Endothelial cell of umbilical vein (primary cell): ENCODE results near the gene SPTB. TPM values are rescaled to one million over a fixed set of nuclear protein-coding genes. Genes with fewer than 3 reads are reported as not detected.

Source experiments
- BruUV-seq: library from RNA; stranded (reverse); fragments of 400-500 nt; replicated peaks from 2 replicates; lab custom pipeline; 2021; lab: Mats Ljungman, UMichigan
- CTCF ChIA-PET: fragments of 300-600, 350-600 bp; sonication (Branson Sonifier 250); formaldehyde crosslinking; loops from one replicate; lab custom pipeline; 2021; ENCODE audit warnings: antibody characterized with exemption, inconsistent platforms; lab: Charles Lee
- POLR2A ChIA-PET: fragments of 300-600, 350-600 bp; sonication (Branson Sonifier 250); formaldehyde crosslinking; loops from one replicate; lab custom pipeline; 2021; ENCODE audit warnings: antibody characterized with exemption, inconsistent platforms; lab: Charles Lee
- DNase-seq: peaks from one replicate; pipeline ENCODE4 v3.0.0-alpha.2; 2011; ENCODE audit warnings: low read depth, low spot score
- FAIRE-seq: peaks from 2 replicates; lab custom pipeline; 2011; peaks lifted over from hg19 to GRCh38; lab: Jason Lieb, UNC
- H2AFZ ChIP-seq: 2 replicates; pipeline ENCODE4 v1.6.0; 2012; ENCODE audit warnings: low read depth, low read length, control low read depth, inconsistent platforms
- H3K27ac ChIP-seq: 2 replicates; pipeline ENCODE4 v1.5.1; 2011; ENCODE audit warnings: low read depth, mild to moderate bottlenecking, control low read depth, low read length, moderate library complexity; ENCODE audit not compliant: insufficient read depth
- H3K27me3 ChIP-seq, 2 experiments: 2 replicates each; pipeline versions ENCODE4 v1.6.0 to v1.6.1; 2011; ENCODE audit warnings: low read length in 2 of 2, mixed read lengths in 1 of 2; ENCODE audit not compliant: control insufficient read depth in 2 of 2, insufficient read depth in 2 of 2
- H3K36me3 ChIP-seq, 2 experiments: 2 replicates in 1 of 2; 3 replicates in 1 of 2; pipeline ENCODE4 v1.5.1; 2011; ENCODE audit warnings: low read length in 2 of 2, mild to moderate bottlenecking in 1 of 2, moderate library complexity in 1 of 2; ENCODE audit not compliant: control insufficient read depth in 2 of 2, insufficient read depth in 2 of 2; ENCODE audit errors: extremely low read depth in 1 of 2
- H3K4me1 ChIP-seq: 3 replicates; pipeline ENCODE4 v1.5.1; 2011; ENCODE audit warnings: mild to moderate bottlenecking, low read length; ENCODE audit not compliant: control insufficient read depth, insufficient read depth; ENCODE audit errors: extremely low read depth
- H3K4me2 ChIP-seq: 2 replicates; pipeline ENCODE4 v1.6.1; 2011; ENCODE audit warnings: low read length, control low read depth, mixed read lengths; ENCODE audit not compliant: insufficient read depth
- H3K4me3 ChIP-seq, 3 experiments: fragments of 200-600 bp in 1 of 3; sonication (generic), shearing (Covaris generic) in 1 of 3; replicated peaks in 1 of 3; 2 replicates each; pipeline ENCODE4 v1.5.1; 2011 to 2016; ENCODE audit warnings: control low read depth in 3 of 3, low read length in 3 of 3, mild to moderate bottlenecking in 2 of 3, inconsistent platforms in 1 of 3, low read depth in 1 of 3, moderate library complexity in 1 of 3; ENCODE audit not compliant: insufficient read depth in 1 of 3
- H3K79me2 ChIP-seq: 2 replicates; pipeline ENCODE4 v1.6.0; 2012; ENCODE audit warnings: low read length, inconsistent platforms; ENCODE audit not compliant: control insufficient read depth, insufficient read depth
- H3K9ac ChIP-seq: replicated peaks from 2 replicates; pipeline ENCODE3; 2011; ENCODE audit warnings: low read length, control low read depth; ENCODE audit not compliant: insufficient read depth; ENCODE audit errors: extremely low read depth
- H3K9me1 ChIP-seq: replicated peaks from 3 replicates; pipeline ENCODE4 v1.6.0; 2011; ENCODE audit warnings: mild to moderate bottlenecking, low read length; ENCODE audit not compliant: control insufficient read depth, insufficient read depth; ENCODE audit errors: extremely low read depth
- H3K9me3 ChIP-seq: replicated peaks from 2 replicates; pipeline ENCODE4 v1.5.1; 2012; ENCODE audit warnings: low read length, inconsistent platforms; ENCODE audit not compliant: control insufficient read depth, insufficient read depth
- H4K20me1 ChIP-seq: replicated peaks from 2 replicates; pipeline ENCODE3; 2011; ENCODE audit warnings: mild to moderate bottlenecking, low read length; ENCODE audit not compliant: control insufficient read depth, insufficient read depth; ENCODE audit errors: extremely low read depth
- EZH2 ChIP-seq: IDR thresholded peaks from 2 replicates; pipeline ENCODE4 v1.6.1; 2012; ENCODE audit warnings: borderline replicate concordance, low read depth, mild to moderate bottlenecking, moderate library complexity, low read length, inconsistent platforms; ENCODE audit not compliant: severe bottlenecking
- FOS ChIP-seq: IDR thresholded peaks from 2 replicates; pipeline ENCODE4 v1.6.1; 2011; ENCODE audit warnings: mild to moderate bottlenecking, low read length, moderate library complexity, borderline replicate concordance; ENCODE audit not compliant: insufficient read depth
- GATA2 ChIP-seq: IDR thresholded peaks from 2 replicates; pipeline ENCODE4 v1.7.0; 2011; ENCODE audit warnings: low read depth, mild to moderate bottlenecking, moderate library complexity, mixed read lengths, low read length; ENCODE audit not compliant: insufficient read length, insufficient read depth
- JUN ChIP-seq: IDR thresholded peaks from 2 replicates; pipeline ENCODE4 v1.6.1; 2011; ENCODE audit warnings: borderline replicate concordance, low read depth; ENCODE audit not compliant: insufficient read length, insufficient read depth
- MYC ChIP-seq: IDR thresholded peaks from one replicate; pipeline ENCODE4 v1.6.1; 2011; ENCODE audit warnings: mild to moderate bottlenecking, low read depth, low read length
- POLR2A ChIP-seq: IDR thresholded peaks from 2 replicates; pipeline ENCODE4 v1.6.1; 2012; ENCODE audit warnings: low read depth, mild to moderate bottlenecking, control low read depth, low read length
- POLR2AphosphoS5 ChIP-seq: IDR thresholded peaks from 2 replicates; pipeline ENCODE4 v1.6.1; 2012; ENCODE audit warnings: low read depth, mild to moderate bottlenecking, control low read depth, low read length, moderate library complexity; ENCODE audit not compliant: insufficient read depth
- dilution Hi-C: fragments of 300-500 bp; cut with MboI; formaldehyde crosslinking; loops from one replicate; pipeline ENCODE4 v1.15.0; 2019; ENCODE audit warnings: low sequenced_read_pairs; ENCODE audit not compliant: extremely low pct_ligation_motif_present
- intact Hi-C: fragments of 100-400 bp; cut with micrococcal nuclease; formaldehyde crosslinking; loops from one replicate; pipeline ENCODE4 v1.10.0; 2022
- polyA plus RNA-seq, 4 experiments: library from polyadenylated mRNA; depleted of rRNA in 3 of 4; stranded (reverse) in 3 of 4; unstranded in 1 of 4; fragments of >200 nt; gene quantifications; 2 replicates each; pipeline versions ENCODE4 v1.2.1 to v1.2.3, GENCODE V29; 2011 to 2012; ENCODE audit warnings: missing spikeins in 1 of 4
- total RNA-seq: library from RNA; stranded (reverse); gene quantifications from 2 replicates; pipeline ENCODE4 v1.2.3, GENCODE V29; 2021
- TF ChIP-seq, protein P1 (sequence below), 2 donors: IDR thresholded peaks; 1 replicate in 1 of 2; 2 replicates in 1 of 2; pipeline ENCODE4 v1.5.1; 2011; ENCODE audit warnings: low read length in 2 of 2, mild to moderate bottlenecking in 2 of 2, moderate library complexity in 2 of 2, control low read depth in 1 of 2, inconsistent platforms in 1 of 2, low read depth in 1 of 2; ENCODE audit not compliant: insufficient read depth in 1 of 2; ENCODE audit errors: extremely low read depth in 1 of 2
- TF ChIP-seq, protein P2 (sequence below): IDR thresholded peaks from 2 replicates; pipeline ENCODE4 v1.6.1; 2011; ENCODE audit not compliant: insufficient read depth, insufficient read length

SPTB gene
- total and polyA plus RNA-seq, 2 donors (not counting 3 experiments of a cell fraction or from before 2014, with no cell fraction given) = 0.03 to 0.07 TPM

DNA sequence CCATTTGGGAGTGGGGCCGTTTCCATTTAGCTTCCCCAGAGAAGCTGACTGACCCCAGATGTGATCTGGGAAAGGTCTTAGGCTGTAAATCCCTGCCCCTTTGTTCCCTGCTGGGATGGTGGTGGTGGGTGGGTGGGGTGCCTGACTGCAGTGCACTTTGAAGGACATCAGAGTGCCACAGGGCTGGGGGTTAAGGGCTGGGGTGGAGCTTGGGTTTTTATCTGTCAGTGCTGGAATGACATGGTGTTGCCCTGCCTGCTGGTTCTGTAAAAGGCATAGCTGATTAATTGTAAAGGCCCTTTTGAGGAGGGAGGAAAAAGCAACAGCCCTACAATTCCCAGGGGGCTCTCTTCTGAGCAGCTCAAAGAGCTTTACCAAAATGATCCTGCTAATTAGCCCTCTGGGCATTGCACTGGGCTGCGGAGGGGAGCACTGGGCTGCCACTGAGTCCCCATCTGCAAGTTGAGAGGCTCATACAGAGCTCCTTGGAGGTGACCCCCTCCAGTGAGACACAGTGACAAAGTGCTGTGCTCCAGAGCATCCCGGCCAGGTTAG lies 154.4 kb downstream of the SPTB start:
- no peaks in the 10 kb centered on the region for H3K9me1 ChIP-seq
- peaks cover 8% of the 10 kb centered on the region for H3K4me1 ChIP-seq
- H2AFZ ChIP-seq = no peak overlapping the region
- H3K4me3 ChIP-seq = no peak overlapping the region
- no peaks in the 10 kb centered on the region for H3K9me3 ChIP-seq
- DNase-seq (no peak), FAIRE-seq (no peak)
- dilution Hi-C loops = no loop called here
- no peak overlapping the region for H3K9ac ChIP-seq
- no peaks in the 10 kb centered on the region for H3K27me3 ChIP-seq
- TF ChIP-seq GATA2 = no peak
- no peak for TF ChIP-seq FOS
- TF ChIP-seq POLR2A = no peak
- TF ChIP-seq MYC = no peak
- TF ChIP-seq JUN = no peak
- no peak for TF ChIP-seq EZH2
- TF ChIP-seq, protein P1, sequence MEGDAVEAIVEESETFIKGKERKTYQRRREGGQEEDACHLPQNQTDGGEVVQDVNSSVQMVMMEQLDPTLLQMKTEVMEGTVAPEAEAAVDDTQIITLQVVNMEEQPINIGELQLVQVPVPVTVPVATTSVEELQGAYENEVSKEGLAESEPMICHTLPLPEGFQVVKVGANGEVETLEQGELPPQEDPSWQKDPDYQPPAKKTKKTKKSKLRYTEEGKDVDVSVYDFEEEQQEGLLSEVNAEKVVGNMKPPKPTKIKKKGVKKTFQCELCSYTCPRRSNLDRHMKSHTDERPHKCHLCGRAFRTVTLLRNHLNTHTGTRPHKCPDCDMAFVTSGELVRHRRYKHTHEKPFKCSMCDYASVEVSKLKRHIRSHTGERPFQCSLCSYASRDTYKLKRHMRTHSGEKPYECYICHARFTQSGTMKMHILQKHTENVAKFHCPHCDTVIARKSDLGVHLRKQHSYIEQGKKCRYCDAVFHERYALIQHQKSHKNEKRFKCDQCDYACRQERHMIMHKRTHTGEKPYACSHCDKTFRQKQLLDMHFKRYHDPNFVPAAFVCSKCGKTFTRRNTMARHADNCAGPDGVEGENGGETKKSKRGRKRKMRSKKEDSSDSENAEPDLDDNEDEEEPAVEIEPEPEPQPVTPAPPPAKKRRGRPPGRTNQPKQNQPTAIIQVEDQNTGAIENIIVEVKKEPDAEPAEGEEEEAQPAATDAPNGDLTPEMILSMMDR (IDR thresholded peaks at IDR 0.05; ENCODE audit: extremely low read depth in 1 of 2, insufficient read depth in 1 of 2, low read depth in 1 of 2, low read length in 2 of 2) = no peak
- no peak for TF ChIP-seq POLR2AphosphoS5
- TF ChIP-seq, protein P2, sequence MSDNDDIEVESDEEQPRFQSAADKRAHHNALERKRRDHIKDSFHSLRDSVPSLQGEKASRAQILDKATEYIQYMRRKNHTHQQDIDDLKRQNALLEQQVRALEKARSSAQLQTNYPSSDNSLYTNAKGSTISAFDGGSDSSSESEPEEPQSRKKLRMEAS = no peak
- H4K20me1 ChIP-seq = no peaks in the 10 kb centered on the region
- no TSS peak for BruUV-seq
- H3K79me2 ChIP-seq = no peaks in the 10 kb centered on the region
- POLR2A ChIA-PET = no interaction called here
- H3K27ac ChIP-seq = no peak overlapping the region
- CTCF ChIA-PET = interaction anchor here (1.5 kb wide), 1 partner anchor 39 kb away, joined by 3 read pairs; no protein-coding TSS in a partner anchor
- no peaks in the 10 kb centered on the region for H3K36me3 ChIP-seq
- H3K4me2 ChIP-seq = no peak overlapping the region
- intact Hi-C loops = no loop called here
